ENCODE data around the gene MCHR2. TPM values are rescaled to one million over a fixed set of nuclear protein-coding genes. Genes with fewer than 3 reads are reported as not detected.

The MCHR2 gene
- total and polyA plus RNA-seq, 2 donors (not counting 3 experiments of a cell fraction or from before 2014, with no cell fraction given) = not detected

DNA sequence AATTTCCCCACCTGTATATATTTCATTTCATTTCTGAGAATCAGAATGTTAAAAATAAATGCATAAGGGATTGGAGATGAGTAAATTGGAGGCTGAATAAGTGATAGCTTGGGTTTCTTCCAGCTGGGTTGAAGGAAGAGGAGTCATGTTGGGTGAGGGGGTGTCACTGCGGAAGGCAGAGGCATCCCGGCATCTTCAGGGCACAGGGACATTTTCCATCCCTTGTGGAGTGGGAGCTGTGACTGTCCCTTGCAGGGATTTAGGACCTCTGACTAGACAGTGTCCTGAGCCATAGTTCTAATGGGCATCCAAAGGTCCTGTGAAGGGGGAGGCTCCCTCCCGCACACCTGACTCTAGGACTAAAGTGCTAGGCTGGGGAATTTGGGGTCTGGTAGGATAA is 2.1 kb downstream of the MCHR2 start:
- no peak overlapping the region for H3K9ac ChIP-seq (replicated peaks; ENCODE audit: extremely low read depth, insufficient read depth, low read length)
- POLR2A ChIA-PET = no interaction called here
- BruUV-seq (replicated peaks) = no TSS peak

DNA sequence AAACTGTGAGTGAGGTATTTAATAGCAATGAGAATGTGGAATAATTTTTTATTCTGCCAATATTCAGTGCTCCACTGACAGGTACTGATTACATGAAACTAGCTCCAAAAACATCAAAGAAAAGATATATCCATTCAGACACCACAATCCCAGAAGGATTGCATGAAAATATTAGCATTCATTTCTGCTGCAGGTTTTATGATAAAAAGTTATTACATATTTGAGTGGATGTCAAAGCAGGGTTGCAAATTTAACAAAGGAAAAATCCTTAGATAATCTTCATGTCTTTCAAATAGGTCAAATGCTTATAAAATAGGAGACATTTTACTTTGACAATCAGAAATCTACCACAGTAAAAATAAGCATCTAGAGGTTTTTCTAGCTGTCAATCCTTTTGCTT is 13.3 kb downstream of the MCHR2 start:
- POLR2A ChIA-PET = no interaction called here
- Histone ChIP-seq H3K79me2 (ENCODE audit: control insufficient read depth, insufficient read depth, low read length) (no peaks in the 10 kb centered on the region), H3K9ac (replicated peaks; ENCODE audit: extremely low read depth, insufficient read depth, low read length) (no peak overlapping the region), H3K4me1 (ENCODE audit: control insufficient read depth, extremely low read depth, insufficient read depth, low read length) (no peaks in the 10 kb centered on the region), H3K27ac (ENCODE audit: insufficient read depth, low read depth, low read length) (no peak overlapping the region), H3K9me1 (replicated peaks; ENCODE audit: control insufficient read depth, extremely low read depth, insufficient read depth, low read length) (no peaks in the 10 kb centered on the region), H3K9me3 (replicated peaks; ENCODE audit: control insufficient read depth, insufficient read depth, low read length) (no peaks in the 10 kb centered on the region), H3K27me3 (ENCODE audit: control insufficient read depth in 2 of 2, insufficient read depth in 2 of 2, low read length in 2 of 2) (no peaks in the 10 kb centered on the region), H3K4me2 (ENCODE audit: insufficient read depth, low read length) (no peak overlapping the region), H2AFZ (ENCODE audit: low read depth, low read length) (no peak overlapping the region), H3K4me3 (replicated peaks in 1 of 3; ENCODE audit: insufficient read depth in 1 of 3, low read depth in 1 of 3, low read length in 3 of 3) (no peak overlapping the region), H4K20me1 (replicated peaks; ENCODE audit: control insufficient read depth, extremely low read depth, insufficient read depth, low read length) (no peaks in the 10 kb centered on the region), H3K36me3 (ENCODE audit: control insufficient read depth in 2 of 2, extremely low read depth in 1 of 2, insufficient read depth in 2 of 2, low read length in 2 of 2) (no peaks in the 10 kb centered on the region)
- intact Hi-C loops (cut with micrococcal nuclease) (no loop called here), dilution Hi-C loops (cut with MboI; ENCODE audit: extremely low pct_ligation_motif_present, low sequenced_read_pairs) (no loop called here)
- FAIRE-seq = no peak
- no peak for TF ChIP-seq FOS (IDR thresholded peaks at IDR 0.05; ENCODE audit: borderline replicate concordance, insufficient read depth, low read length)
- TF ChIP-seq GATA2 (IDR thresholded peaks at IDR 0.05; ENCODE audit: insufficient read depth, insufficient read length, low read depth, low read length) = no peak
- no peak for TF ChIP-seq POLR2AphosphoS5 (IDR thresholded peaks at IDR 0.05; ENCODE audit: insufficient read depth, low read depth, low read length)
- TF ChIP-seq, protein P1, sequence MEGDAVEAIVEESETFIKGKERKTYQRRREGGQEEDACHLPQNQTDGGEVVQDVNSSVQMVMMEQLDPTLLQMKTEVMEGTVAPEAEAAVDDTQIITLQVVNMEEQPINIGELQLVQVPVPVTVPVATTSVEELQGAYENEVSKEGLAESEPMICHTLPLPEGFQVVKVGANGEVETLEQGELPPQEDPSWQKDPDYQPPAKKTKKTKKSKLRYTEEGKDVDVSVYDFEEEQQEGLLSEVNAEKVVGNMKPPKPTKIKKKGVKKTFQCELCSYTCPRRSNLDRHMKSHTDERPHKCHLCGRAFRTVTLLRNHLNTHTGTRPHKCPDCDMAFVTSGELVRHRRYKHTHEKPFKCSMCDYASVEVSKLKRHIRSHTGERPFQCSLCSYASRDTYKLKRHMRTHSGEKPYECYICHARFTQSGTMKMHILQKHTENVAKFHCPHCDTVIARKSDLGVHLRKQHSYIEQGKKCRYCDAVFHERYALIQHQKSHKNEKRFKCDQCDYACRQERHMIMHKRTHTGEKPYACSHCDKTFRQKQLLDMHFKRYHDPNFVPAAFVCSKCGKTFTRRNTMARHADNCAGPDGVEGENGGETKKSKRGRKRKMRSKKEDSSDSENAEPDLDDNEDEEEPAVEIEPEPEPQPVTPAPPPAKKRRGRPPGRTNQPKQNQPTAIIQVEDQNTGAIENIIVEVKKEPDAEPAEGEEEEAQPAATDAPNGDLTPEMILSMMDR (IDR thresholded peaks at IDR 0.05; ENCODE audit: extremely low read depth in 1 of 2, insufficient read depth in 1 of 2, low read depth in 1 of 2, low read length in 2 of 2) = no peak
- TF ChIP-seq, protein P2, sequence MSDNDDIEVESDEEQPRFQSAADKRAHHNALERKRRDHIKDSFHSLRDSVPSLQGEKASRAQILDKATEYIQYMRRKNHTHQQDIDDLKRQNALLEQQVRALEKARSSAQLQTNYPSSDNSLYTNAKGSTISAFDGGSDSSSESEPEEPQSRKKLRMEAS (IDR thresholded peaks at IDR 0.05; ENCODE audit: insufficient read depth, insufficient read length) = no peak
- no peak for TF ChIP-seq JUN (IDR thresholded peaks at IDR 0.05; ENCODE audit: borderline replicate concordance, insufficient read depth, insufficient read length, low read depth)
- no peak for TF ChIP-seq MYC (IDR thresholded peaks at IDR 0.05; ENCODE audit: low read depth, low read length)
- TF ChIP-seq EZH2 (IDR thresholded peaks at IDR 0.05; ENCODE audit: borderline replicate concordance, low read depth, low read length, severe bottlenecking) = no peak
- CTCF ChIA-PET = interaction anchor here (1.3 kb wide), 1 partner anchor 21 kb away, joined by 4 read pairs; no protein-coding TSS in a partner anchor
- no TSS peak for BruUV-seq (replicated peaks)
- no peak for DNase-seq (ENCODE audit: low read depth, low spot score)

More for the DNA sequence above, 2.1 kb downstream of the MCHR2 start:
- no peak overlapping the region for H3K27ac ChIP-seq (ENCODE audit: insufficient read depth, low read depth, low read length)
- CTCF ChIA-PET = interaction anchor here (2.1 kb wide), 1 partner anchor 10 kb away, joined by 12 read pairs; no protein-coding TSS in a partner anchor
- H3K36me3 ChIP-seq (ENCODE audit: control insufficient read depth in 2 of 2, extremely low read depth in 1 of 2, insufficient read depth in 2 of 2, low read length in 2 of 2) = no peaks in the 10 kb centered on the region
- TF ChIP-seq POLR2A (IDR thresholded peaks at IDR 0.05; ENCODE audit: low read depth, low read length) (no peak), GATA2 (IDR thresholded peaks at IDR 0.05; ENCODE audit: insufficient read depth, insufficient read length, low read depth, low read length) (no peak)
- H3K4me2 ChIP-seq (ENCODE audit: insufficient read depth, low read length) = no peak overlapping the region
- no peaks in the 10 kb centered on the region for H3K9me3 ChIP-seq (replicated peaks; ENCODE audit: control insufficient read depth, insufficient read depth, low read length)
- H3K4me1 ChIP-seq (ENCODE audit: control insufficient read depth, extremely low read depth, insufficient read depth, low read length) = no peaks in the 10 kb centered on the region
- no peak for FAIRE-seq
- no peak for DNase-seq (ENCODE audit: low read depth, low spot score)
- no peak overlapping the region for H3K4me3 ChIP-seq (replicated peaks in 1 of 3; ENCODE audit: insufficient read depth in 1 of 3, low read depth in 1 of 3, low read length in 3 of 3)
- no peaks in the 10 kb centered on the region for H3K79me2 ChIP-seq (ENCODE audit: control insufficient read depth, insufficient read depth, low read length)
- intact Hi-C loops (cut with micrococcal nuclease) (no loop called here), dilution Hi-C loops (cut with MboI; ENCODE audit: extremely low pct_ligation_motif_present, low sequenced_read_pairs) (no loop called here)
- H2AFZ ChIP-seq (ENCODE audit: low read depth, low read length) = no peak overlapping the region
- H3K27me3 ChIP-seq (ENCODE audit: control insufficient read depth in 2 of 2, insufficient read depth in 2 of 2, low read length in 2 of 2) = peaks cover 23 to 44% of the 10 kb centered on the region in 2 experiments
- no peaks in the 10 kb centered on the region for H4K20me1 ChIP-seq (replicated peaks; ENCODE audit: control insufficient read depth, extremely low read depth, insufficient read depth, low read length)
- no peaks in the 10 kb centered on the region for H3K9me1 ChIP-seq (replicated peaks; ENCODE audit: control insufficient read depth, extremely low read depth, insufficient read depth, low read length)

Measured in endothelial cell of umbilical vein (primary cell).